ENCODE results near the gene TTC39B. TPM values are rescaled to one million over a fixed set of nuclear protein-coding genes. Genes with fewer than 3 reads are reported as not detected.

Gene TTC39B
- total and polyA plus RNA-seq, 11 donors = 0.42 to 5.9 (median 1.2) TPM

GRCh38 chr9:15133488-15133887 lies 173.5 kb downstream of the TTC39B start:
- Histone ChIP-seq H3K4me3 (no peak overlapping the region), H3K4me1 (peaks cover 0 to 8% (median 0%) of the 10 kb centered on the region in 12 donors), H3K27ac (no peak overlapping the region), H3K36me3 (no peaks in the 10 kb centered on the region), H3K27me3 (no peaks in the 10 kb centered on the region), H3K9me3 (no peaks in the 10 kb centered on the region)
- DNase-seq (no peak), ATAC-seq (no peak)
- WGBS, 4 donors = 82 to 95% (median 91%) methylated on average over 3 of the region's 3 CpGs
- intact Hi-C loops (cut with DNase I) = loop anchor here in 2 of 10 donors (10.0 kb wide), 1 partner anchor 519 kb away; no protein-coding TSS in a partner anchor
- TF ChIP-seq CTCF (IDR thresholded peaks at IDR 0.05) = no peak
- no peak for TF ChIP-seq POLR2A (IDR thresholded peaks at IDR 0.05)

- TF ChIP-seq CTCF (IDR thresholded peaks at IDR 0.05) (no peak), POLR2A (IDR thresholded peaks at IDR 0.05) (no peak)
These were observed 174.9 kb downstream of the TTC39B start for GRCh38 chr9:15132091-15132490.

GRCh38 chr9:15131094-15131493 lies 175.9 kb downstream of the TTC39B start:
- peaks cover 0 to 8% (median 0%) of the 10 kb centered on the region in 12 donors for H3K4me1 ChIP-seq
- H3K9me3 ChIP-seq = no peaks in the 10 kb centered on the region
- no peaks in the 10 kb centered on the region for H3K36me3 ChIP-seq
- DNase-seq (no peak), ATAC-seq (no peak)
- H3K27me3 ChIP-seq = peaks cover 0 to 3% (median 0%) of the 10 kb centered on the region in 9 donors
- no peak for TF ChIP-seq CTCF (IDR thresholded peaks at IDR 0.05)
- no peak for TF ChIP-seq POLR2A (IDR thresholded peaks at IDR 0.05)
- intact Hi-C loops (cut with DNase I) = loop anchor here in 2 of 10 donors (10.0 kb wide), 1 partner anchor 516 kb away; no protein-coding TSS in a partner anchor
- no peak overlapping the region for H3K4me3 ChIP-seq
- no peak overlapping the region for H3K27ac ChIP-seq
- WGBS, 4 donors = 88 to 95% (median 91%) methylated on average over 5 of the region's 5 CpGs

More at GRCh38 chr9:15132091-15132490, 174.9 kb downstream of the TTC39B start:
- ATAC-seq (peak in 1 of 4 donors; percentile 33), DNase-seq (no peak)
- H3K27me3 ChIP-seq = no peaks in the 10 kb centered on the region
- intact Hi-C loops (cut with DNase I) = loop anchor here in 2 of 10 donors (10.0 kb wide), 1 partner anchor 517 kb away; no protein-coding TSS in a partner anchor
- no peak overlapping the region for H3K27ac ChIP-seq
- no peaks in the 10 kb centered on the region for H3K9me3 ChIP-seq
- no peak overlapping the region for H3K4me3 ChIP-seq
- WGBS, 4 donors = 63 to 80% (median 68%) methylated on average over 5 of the region's 5 CpGs
- peaks cover 0 to 8% (median 0%) of the 10 kb centered on the region in 12 donors for H3K4me1 ChIP-seq
- no peaks in the 10 kb centered on the region for H3K36me3 ChIP-seq

- no peaks in the 10 kb centered on the region for H3K36me3 ChIP-seq
- TF ChIP-seq CTCF (IDR thresholded peaks at IDR 0.05) = no peak
- TF ChIP-seq POLR2A (IDR thresholded peaks at IDR 0.05) = no peak
- no peak overlapping the region for H3K27ac ChIP-seq
- H3K9me3 ChIP-seq = no peaks in the 10 kb centered on the region
- WGBS, 4 donors = 49 to 59% (median 55%) methylated on average over 5 of the region's 5 CpGs
- ATAC-seq (no peak), DNase-seq (no peak)
- intact Hi-C loops (cut with DNase I) = loop anchor here in 1 of 10 donors (5.0 kb wide), 1 partner anchor 516 kb away; no protein-coding TSS in a partner anchor
- no peaks in the 10 kb centered on the region for H3K4me1 ChIP-seq
- H3K27me3 ChIP-seq = peaks cover 0 to 6% (median 0%) of the 10 kb centered on the region in 9 donors
- H3K4me3 ChIP-seq = no peak overlapping the region
These were observed 179.2 kb downstream of the TTC39B start for GRCh38 chr9:15127831-15128230.

Data from heart left ventricle (tissue), 16 donors.